Measurements from ENCODE around the gene TCF23. TPM values are rescaled to one million over a fixed set of nuclear protein-coding genes. Genes with fewer than 3 reads are reported as not detected.

The TCF23 gene
- total and polyA plus RNA-seq, 2 of the 8 experiments (the other 6 are each of a cell fraction or from before 2014, with no cell fraction given) = 0.02 TPM; not detected in 1

DNA sequence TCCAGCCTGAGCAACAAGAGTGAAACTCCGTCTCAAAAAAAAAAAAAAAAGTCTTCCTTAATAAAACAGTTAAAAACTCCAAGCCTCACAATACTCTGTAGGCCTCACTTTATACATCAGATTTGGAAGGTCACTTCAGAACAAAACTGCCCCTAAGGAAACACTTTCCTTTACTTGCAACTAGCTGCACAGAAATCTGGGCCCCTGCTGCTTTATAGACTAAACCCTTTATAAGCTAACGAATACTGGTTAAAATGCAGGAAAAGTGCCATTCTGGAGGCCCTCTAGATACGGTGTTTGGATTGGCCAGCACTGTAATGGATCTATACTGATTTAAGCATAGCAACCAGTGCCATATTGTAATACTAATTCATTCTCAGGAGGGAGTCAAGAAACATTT, 23.7 kb upstream of the TCF23 start (continued):
- TF ChIP-seq, protein P1, sequence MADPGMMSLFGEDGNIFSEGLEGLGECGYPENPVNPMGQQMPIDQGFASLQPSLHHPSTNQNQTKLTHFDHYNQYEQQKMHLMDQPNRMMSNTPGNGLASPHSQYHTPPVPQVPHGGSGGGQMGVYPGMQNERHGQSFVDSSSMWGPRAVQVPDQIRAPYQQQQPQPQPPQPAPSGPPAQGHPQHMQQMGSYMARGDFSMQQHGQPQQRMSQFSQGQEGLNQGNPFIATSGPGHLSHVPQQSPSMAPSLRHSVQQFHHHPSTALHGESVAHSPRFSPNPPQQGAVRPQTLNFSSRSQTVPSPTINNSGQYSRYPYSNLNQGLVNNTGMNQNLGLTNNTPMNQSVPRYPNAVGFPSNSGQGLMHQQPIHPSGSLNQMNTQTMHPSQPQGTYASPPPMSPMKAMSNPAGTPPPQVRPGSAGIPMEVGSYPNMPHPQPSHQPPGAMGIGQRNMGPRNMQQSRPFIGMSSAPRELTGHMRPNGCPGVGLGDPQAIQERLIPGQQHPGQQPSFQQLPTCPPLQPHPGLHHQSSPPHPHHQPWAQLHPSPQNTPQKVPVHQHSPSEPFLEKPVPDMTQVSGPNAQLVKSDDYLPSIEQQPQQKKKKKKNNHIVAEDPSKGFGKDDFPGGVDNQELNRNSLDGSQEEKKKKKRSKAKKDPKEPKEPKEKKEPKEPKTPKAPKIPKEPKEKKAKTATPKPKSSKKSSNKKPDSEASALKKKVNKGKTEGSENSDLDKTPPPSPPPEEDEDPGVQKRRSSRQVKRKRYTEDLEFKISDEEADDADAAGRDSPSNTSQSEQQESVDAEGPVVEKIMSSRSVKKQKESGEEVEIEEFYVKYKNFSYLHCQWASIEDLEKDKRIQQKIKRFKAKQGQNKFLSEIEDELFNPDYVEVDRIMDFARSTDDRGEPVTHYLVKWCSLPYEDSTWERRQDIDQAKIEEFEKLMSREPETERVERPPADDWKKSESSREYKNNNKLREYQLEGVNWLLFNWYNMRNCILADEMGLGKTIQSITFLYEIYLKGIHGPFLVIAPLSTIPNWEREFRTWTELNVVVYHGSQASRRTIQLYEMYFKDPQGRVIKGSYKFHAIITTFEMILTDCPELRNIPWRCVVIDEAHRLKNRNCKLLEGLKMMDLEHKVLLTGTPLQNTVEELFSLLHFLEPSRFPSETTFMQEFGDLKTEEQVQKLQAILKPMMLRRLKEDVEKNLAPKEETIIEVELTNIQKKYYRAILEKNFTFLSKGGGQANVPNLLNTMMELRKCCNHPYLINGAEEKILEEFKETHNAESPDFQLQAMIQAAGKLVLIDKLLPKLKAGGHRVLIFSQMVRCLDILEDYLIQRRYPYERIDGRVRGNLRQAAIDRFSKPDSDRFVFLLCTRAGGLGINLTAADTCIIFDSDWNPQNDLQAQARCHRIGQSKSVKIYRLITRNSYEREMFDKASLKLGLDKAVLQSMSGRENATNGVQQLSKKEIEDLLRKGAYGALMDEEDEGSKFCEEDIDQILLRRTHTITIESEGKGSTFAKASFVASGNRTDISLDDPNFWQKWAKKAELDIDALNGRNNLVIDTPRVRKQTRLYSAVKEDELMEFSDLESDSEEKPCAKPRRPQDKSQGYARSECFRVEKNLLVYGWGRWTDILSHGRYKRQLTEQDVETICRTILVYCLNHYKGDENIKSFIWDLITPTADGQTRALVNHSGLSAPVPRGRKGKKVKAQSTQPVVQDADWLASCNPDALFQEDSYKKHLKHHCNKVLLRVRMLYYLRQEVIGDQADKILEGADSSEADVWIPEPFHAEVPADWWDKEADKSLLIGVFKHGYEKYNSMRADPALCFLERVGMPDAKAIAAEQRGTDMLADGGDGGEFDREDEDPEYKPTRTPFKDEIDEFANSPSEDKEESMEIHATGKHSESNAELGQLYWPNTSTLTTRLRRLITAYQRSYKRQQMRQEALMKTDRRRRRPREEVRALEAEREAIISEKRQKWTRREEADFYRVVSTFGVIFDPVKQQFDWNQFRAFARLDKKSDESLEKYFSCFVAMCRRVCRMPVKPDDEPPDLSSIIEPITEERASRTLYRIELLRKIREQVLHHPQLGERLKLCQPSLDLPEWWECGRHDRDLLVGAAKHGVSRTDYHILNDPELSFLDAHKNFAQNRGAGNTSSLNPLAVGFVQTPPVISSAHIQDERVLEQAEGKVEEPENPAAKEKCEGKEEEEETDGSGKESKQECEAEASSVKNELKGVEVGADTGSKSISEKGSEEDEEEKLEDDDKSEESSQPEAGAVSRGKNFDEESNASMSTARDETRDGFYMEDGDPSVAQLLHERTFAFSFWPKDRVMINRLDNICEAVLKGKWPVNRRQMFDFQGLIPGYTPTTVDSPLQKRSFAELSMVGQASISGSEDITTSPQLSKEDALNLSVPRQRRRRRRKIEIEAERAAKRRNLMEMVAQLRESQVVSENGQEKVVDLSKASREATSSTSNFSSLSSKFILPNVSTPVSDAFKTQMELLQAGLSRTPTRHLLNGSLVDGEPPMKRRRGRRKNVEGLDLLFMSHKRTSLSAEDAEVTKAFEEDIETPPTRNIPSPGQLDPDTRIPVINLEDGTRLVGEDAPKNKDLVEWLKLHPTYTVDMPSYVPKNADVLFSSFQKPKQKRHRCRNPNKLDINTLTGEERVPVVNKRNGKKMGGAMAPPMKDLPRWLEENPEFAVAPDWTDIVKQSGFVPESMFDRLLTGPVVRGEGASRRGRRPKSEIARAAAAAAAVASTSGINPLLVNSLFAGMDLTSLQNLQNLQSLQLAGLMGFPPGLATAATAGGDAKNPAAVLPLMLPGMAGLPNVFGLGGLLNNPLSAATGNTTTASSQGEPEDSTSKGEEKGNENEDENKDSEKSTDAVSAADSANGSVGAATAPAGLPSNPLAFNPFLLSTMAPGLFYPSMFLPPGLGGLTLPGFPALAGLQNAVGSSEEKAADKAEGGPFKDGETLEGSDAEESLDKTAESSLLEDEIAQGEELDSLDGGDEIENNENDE (IDR thresholded peaks at IDR 0.05; ENCODE audit: insufficient replicate concordance, low read length) = no peak
- no peak for TF ChIP-seq KDM4A (IDR thresholded peaks at IDR 0.05; ENCODE audit: low read depth, low read length, severe bottlenecking)
- no peak for TF ChIP-seq FOSL1 (IDR thresholded peaks at IDR 0.05; ENCODE audit: insufficient read depth, low read depth, low read length)
- no peak for TF ChIP-seq MAFK (IDR thresholded peaks at IDR 0.05; ENCODE audit: low read depth, low read length)
- TF ChIP-seq HDAC2 (IDR thresholded peaks at IDR 0.05; ENCODE audit: borderline replicate concordance in 1 of 2, low read depth in 2 of 2, low read length in 2 of 2) = no peak
- TF ChIP-seq SP1 (IDR thresholded peaks at IDR 0.05; ENCODE audit: low read depth, low read length) = no peak
- TF ChIP-seq CREB1 (IDR thresholded peaks at IDR 0.05) = no peak
- TF ChIP-seq SUZ12 (IDR thresholded peaks at IDR 0.05; ENCODE audit: low read length) = no peak
- TF ChIP-seq NRF1 (IDR thresholded peaks at IDR 0.05; ENCODE audit: low read depth, low read length) = no peak
- no peak for TF ChIP-seq ASH2L (IDR thresholded peaks at IDR 0.05; ENCODE audit: low read length)
- no peak for TF ChIP-seq ZNF274 (IDR thresholded peaks at IDR 0.05; ENCODE audit: borderline replicate concordance, extremely low read depth, low read length)
- no peak for TF ChIP-seq PHF8 (conservative IDR thresholded peaks at IDR 0.05; ENCODE audit: low read depth, low read length)
